ENCODE measurements around the gene ALDH7A1.

The ALDH7A1 gene

GRCh38 chr5:126497506-126497905 lies 97.5 kb downstream of the ALDH7A1 start:
- Histone ChIP-seq H3K4me2 (ENCODE audit: low read length) (no peak overlapping the region), H3K27me3 (ENCODE audit: control insufficient read depth, low read length) (no peaks in the 10 kb centered on the region), H4K20me1 (ENCODE audit: control insufficient read depth, insufficient read depth, low read depth, low read length) (no peaks in the 10 kb centered on the region), H3K4me3 (ENCODE audit: low read length) (no peak overlapping the region), H3K36me3 (ENCODE audit: control insufficient read depth, low read length) (no peaks in the 10 kb centered on the region), H3F3A (ENCODE audit: control insufficient read depth, insufficient read depth) (no peaks in the 10 kb centered on the region), H3K4me1 (ENCODE audit: control insufficient read depth, low read length) (no peaks in the 10 kb centered on the region), H3K27ac (ENCODE audit: low read depth, low read length) (no peak overlapping the region), H3K9me2 (replicated peaks; ENCODE audit: control insufficient read depth, low read length) (no peaks in the 10 kb centered on the region), H3K79me2 (ENCODE audit: control insufficient read depth, low read length) (no peaks in the 10 kb centered on the region), H3K9me3 (ENCODE audit: control insufficient read depth, insufficient read depth, low read length) (no peaks in the 10 kb centered on the region)
- no peak for TF ChIP-seq EZH2phosphoT487 (IDR thresholded peaks at IDR 0.05; ENCODE audit: borderline replicate concordance, low read length)
- no peak for TF ChIP-seq CTCF (IDR thresholded peaks at IDR 0.05; ENCODE audit: low read depth, low read length, poor library complexity, severe bottlenecking)

GRCh38 chr5:126494393-126494792 lies 100.6 kb downstream of the ALDH7A1 start:
- Histone ChIP-seq H3F3A (ENCODE audit: control insufficient read depth, insufficient read depth) (no peaks in the 10 kb centered on the region), H3K79me2 (ENCODE audit: control insufficient read depth, low read length) (no peaks in the 10 kb centered on the region), H3K4me2 (ENCODE audit: low read length) (no peak overlapping the region), H3K4me1 (ENCODE audit: control insufficient read depth, low read length) (no peaks in the 10 kb centered on the region), H3K9me2 (replicated peaks; ENCODE audit: control insufficient read depth, low read length) (no peaks in the 10 kb centered on the region), H3K9me3 (ENCODE audit: control insufficient read depth, insufficient read depth, low read length) (no peaks in the 10 kb centered on the region), H3K36me3 (ENCODE audit: control insufficient read depth, low read length) (no peaks in the 10 kb centered on the region), H3K27ac (ENCODE audit: low read depth, low read length) (no peak overlapping the region), H3K4me3 (ENCODE audit: low read length) (no peak overlapping the region), H3K27me3 (ENCODE audit: control insufficient read depth, low read length) (no peaks in the 10 kb centered on the region), H4K20me1 (ENCODE audit: control insufficient read depth, insufficient read depth, low read depth, low read length) (no peaks in the 10 kb centered on the region)
- TF ChIP-seq EZH2phosphoT487 (IDR thresholded peaks at IDR 0.05; ENCODE audit: borderline replicate concordance, low read length) (no peak), CTCF (IDR thresholded peaks at IDR 0.05; ENCODE audit: low read depth, low read length, poor library complexity, severe bottlenecking) (no peak)

GRCh38 chr5:126492939-126493338 lies 102.1 kb downstream of the ALDH7A1 start:
- Histone ChIP-seq H3K27ac (ENCODE audit: low read depth, low read length) (no peak overlapping the region), H3K9me2 (replicated peaks; ENCODE audit: control insufficient read depth, low read length) (no peaks in the 10 kb centered on the region), H3K36me3 (ENCODE audit: control insufficient read depth, low read length) (no peaks in the 10 kb centered on the region), H4K20me1 (ENCODE audit: control insufficient read depth, insufficient read depth, low read depth, low read length) (no peaks in the 10 kb centered on the region), H3K9me3 (ENCODE audit: control insufficient read depth, insufficient read depth, low read length) (no peaks in the 10 kb centered on the region), H3F3A (ENCODE audit: control insufficient read depth, insufficient read depth) (no peaks in the 10 kb centered on the region), H3K79me2 (ENCODE audit: control insufficient read depth, low read length) (no peaks in the 10 kb centered on the region), H3K4me3 (ENCODE audit: low read length) (no peak overlapping the region), H3K27me3 (ENCODE audit: control insufficient read depth, low read length) (no peaks in the 10 kb centered on the region), H3K4me2 (ENCODE audit: low read length) (no peak overlapping the region), H3K4me1 (ENCODE audit: control insufficient read depth, low read length) (no peaks in the 10 kb centered on the region)
- peak; percentile 24 for TF ChIP-seq CTCF (IDR thresholded peaks at IDR 0.05; ENCODE audit: low read depth, low read length, poor library complexity, severe bottlenecking)
- TF ChIP-seq EZH2phosphoT487 (IDR thresholded peaks at IDR 0.05; ENCODE audit: borderline replicate concordance, low read length), result no peak
